HG02943 (cell line): ENCODE data around the gene PRKCA.

Experiments used
- ATAC-seq: cut with Tn5 transposase; IDR thresholded peaks from one replicate; pipeline ENCODE4 v1.9.1; 2021; ENCODE audit warnings: mild to moderate bottlenecking, low read depth, moderate library complexity; ENCODE audit not compliant: unreplicated experiment

PRKCA gene

DNA sequence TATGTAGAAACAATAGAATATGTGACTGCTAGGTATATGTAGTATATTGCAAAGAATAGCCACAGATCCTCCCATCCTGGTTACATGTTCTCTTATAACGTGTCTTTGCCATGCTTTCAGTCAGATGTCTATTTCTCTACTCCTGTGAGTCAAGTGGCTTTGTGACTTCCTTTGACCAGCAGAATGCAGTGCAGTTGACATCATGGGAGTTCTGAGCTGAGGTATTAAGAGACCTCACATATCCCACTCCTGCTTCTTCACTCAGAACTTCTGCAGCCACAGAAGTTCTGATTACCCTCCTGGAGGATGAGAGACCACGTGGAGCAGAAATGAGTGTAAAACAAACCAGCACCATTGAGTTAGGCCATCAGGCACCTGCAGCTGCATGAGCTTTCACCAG, 222.5 kb downstream of the PRKCA start:
- ATAC-seq: no peak

DNA sequence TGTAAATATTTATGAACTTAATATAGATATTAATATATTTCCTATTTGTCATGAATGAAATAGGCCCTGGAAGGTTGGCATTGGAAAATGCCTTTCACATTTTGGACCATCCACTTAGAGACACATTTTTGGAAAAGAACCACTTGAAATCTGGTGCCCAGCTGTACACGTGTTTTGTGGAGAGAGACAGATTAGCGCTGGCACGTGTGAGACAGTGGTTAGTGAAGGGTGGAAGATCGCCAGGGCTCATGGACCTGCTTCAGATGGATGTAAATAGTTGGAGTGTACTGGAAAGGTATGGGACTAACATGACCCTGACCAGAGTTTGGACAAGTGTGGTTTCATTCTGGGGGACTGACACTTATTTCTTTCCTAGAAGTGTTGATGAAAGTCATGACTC, 222.9 kb downstream of the PRKCA start:
- ATAC-seq: no peak

DNA sequence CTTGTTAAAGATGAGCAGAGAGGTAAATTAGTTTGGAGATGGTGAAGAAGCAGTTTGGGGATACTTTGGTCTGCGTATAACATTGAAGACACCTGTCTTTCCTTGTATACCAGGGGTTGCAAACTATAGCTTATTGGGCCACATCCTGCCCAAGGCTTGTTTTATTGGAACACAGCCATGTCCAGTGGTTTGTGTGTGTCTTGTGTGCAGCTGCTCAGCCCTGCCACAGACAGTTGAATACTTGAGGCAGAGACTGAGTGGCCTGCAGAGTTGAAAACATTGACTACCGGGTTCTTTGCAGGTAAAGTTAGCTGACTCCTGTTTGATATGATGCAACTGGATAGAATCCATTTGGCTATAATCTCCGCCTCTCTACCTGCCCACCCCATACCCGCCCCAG, 224.4 kb downstream of the PRKCA start:
- ATAC-seq: no peak

DNA sequence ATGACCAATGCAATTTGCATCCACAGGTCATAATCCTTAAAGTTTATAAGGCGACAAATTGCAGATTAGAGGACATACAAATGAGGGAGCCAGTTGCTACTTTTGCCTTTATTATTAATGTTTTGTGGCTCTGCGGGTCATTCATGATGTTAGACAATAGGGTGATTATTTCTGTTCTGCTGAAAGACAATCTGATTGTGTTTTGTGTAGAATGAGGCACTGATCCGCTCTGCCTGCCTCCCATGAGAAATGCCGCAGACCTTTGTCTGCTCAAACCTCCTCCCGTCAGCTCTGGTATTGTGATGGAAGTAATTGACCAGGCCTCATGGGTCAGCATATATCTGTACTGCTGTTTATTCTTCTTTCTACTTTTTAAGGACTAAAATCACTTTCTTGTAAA, 224.9 kb downstream of the PRKCA start:
- no peak for ATAC-seq

DNA sequence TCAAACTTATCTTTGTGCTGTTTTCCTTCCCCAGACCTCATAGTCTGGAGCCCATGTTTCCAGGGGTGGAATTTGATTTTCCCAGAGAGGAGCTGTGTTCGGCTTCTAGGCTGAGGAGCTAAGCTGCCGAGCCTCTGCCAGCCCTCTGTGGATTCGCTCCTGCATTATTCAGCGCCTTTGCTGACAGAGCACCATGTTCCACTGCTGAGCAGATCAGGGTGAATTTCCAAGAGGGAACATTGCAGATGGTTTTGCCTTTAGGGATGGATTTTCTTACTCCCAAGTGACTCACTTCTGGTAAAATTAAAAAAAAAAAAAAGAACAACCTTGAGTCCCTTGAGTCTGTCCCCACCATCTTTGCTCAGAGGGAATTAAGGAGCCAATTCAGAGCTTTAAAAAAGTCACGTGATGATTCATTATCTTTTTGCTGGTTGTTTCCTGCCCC, 229.5 kb downstream of the PRKCA start:
- no peak for ATAC-seq

DNA sequence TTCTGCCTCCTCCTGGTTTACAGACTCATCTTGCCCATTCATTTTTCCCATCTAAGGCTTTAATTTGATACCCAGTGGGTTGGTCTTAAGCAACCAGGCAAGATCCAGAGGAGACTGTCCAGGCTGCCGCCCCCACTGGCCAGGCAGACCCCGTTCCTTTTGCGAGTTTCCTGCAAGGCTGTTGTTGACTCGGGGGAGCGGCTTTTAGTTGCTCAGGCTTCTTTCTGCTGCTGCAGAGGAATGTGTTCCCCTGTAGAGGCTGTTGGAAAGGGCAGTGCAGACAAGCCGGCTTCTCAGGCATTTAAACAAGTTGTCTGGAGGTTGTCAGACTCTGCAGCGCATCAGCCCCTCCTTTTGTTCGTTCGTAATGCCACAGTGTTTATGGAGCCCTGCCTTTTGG, 231.2 kb downstream of the PRKCA start:
- no peak for ATAC-seq

DNA sequence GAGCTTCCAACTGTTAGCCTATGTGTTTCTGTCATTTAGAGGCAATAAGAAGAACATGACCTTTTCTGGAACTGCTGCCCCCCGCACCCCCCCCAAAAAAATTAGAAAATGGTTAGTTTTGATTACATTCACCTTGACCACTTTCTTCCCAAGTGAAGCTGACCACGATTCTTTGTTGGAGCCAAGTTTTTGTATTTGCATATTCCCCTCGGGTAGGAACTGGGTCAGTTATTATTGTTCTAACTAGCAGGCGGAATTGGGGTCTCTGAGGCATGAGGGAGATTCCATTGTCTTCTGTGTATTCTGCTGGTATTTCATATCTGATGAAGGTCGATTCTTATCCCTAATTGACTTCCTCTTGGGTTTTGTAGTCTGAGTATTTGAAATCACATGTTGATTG, 231.6 kb downstream of the PRKCA start:
- no peak for ATAC-seq

DNA sequence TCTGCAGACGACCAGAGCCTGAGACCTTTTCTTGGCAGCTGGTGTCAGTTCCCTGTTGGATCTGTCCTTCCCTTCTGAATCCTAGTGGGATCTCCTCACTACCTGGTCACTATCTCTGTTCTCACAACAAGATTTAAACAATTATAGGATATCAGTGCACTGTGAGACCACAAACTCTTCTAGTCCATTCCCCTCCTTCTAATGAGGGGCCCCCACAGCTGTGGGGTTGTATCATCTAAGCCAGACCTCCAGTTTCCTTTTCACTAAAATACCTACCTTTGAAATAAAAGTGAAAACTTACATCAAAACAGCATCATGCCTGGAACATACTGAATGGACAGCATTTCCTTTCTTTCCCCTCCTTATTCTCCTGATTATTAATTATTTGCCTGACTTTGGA, 233.2 kb downstream of the PRKCA start:
- ATAC-seq: no peak

DNA sequence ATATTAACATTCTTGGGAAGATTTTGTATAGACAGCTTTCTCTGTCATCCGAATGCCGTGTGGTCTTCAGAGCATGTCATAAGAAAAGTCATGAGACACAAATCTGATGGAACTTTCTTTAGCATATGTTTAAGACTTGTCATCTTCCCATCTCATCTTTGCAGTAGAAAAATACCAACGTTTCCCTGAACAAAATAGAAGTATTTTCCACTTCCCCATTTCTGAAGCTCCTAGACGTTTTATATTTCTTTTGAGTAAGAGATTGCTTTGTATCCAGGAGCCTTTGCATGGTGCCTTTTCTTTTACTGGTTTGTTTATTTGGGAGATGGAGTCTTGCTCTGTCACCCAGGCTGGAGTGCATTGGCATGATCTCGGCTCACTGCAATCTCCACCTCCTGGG, 235.1 kb downstream of the PRKCA start:
- no peak for ATAC-seq

DNA sequence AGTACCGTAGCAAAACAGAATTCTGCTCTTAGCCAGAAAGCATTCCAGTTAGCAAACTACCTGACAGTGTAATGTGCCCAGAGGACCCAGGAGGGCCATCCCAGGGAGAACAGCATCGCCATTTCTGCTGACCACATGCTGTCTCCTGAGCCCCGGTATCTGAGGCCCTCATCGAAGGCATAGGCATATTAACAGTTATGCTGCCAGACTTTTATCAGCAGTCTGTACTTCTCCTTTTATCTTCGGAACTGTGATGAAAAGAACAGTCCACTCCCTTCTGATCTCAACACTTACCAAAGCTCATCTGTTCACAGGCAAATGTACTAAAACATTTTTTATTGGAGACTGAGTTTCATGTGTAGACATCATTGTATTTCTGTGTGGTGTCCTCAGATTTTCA, 236.4 kb downstream of the PRKCA start:
- no peak for ATAC-seq

DNA sequence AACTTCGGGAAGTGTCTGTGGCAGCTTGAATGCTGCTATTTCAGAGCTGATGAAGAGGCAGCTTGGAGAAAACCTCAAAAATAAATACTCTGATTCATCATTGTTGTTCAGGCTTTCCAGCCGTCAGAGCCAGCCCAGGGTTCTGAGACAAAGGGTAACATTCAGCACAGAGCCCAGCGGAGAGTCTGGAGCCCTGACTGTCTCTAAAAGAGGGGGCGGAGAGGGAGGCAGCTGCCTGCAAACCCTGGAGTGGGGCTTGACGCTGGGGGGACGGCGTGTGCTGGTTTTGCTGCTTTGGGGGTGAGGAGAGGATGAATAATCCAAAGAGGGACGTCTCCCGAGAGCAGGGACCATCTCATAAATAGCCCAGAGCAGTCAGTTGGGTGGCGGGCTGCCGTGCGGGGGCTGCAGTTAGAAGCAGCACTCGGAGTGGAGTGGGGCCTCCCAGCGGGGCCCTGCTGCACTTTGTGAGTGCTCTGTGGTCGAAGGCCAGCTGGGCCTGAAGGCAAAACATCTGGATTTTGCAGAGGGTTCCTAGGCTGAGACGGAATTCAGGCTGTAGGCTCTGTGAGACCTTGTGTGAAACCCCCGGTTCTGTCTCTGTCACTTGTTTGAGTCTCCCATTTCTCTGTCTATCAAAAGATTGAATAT, 237.8 kb downstream of the PRKCA start:
- no peak for ATAC-seq

DNA sequence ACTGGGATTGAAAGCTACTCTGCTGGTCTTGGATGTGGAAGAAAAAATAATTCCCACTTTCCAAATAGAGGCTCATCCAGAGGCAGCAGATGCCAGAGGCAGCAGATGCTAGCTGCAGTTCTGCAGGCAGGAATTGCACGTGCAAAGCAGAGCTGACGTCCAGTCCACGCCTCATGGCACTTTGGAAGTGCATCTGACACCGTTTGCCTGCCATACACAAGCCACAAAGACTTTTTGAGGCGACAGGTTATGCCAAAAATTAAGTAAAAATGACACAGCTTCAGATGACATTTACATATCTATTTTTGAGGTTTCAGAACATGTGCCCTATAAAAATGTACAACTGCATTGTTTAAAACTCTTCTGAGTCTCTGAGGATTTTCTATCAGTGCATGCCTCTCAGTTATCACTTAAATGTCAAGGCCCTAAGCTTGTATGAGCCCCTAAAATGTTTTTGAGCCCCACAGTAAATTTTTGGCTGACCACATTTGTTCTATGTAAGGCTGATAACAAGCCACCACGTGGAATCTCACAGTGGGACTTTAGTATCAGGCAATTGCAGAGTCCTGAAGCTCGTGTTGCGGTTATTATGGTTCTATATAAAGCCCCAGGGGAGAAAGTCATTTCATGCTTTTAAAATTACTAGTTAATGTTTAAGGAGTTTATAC, 239.2 kb downstream of the PRKCA start:
- peak; percentile 61 for ATAC-seq

DNA sequence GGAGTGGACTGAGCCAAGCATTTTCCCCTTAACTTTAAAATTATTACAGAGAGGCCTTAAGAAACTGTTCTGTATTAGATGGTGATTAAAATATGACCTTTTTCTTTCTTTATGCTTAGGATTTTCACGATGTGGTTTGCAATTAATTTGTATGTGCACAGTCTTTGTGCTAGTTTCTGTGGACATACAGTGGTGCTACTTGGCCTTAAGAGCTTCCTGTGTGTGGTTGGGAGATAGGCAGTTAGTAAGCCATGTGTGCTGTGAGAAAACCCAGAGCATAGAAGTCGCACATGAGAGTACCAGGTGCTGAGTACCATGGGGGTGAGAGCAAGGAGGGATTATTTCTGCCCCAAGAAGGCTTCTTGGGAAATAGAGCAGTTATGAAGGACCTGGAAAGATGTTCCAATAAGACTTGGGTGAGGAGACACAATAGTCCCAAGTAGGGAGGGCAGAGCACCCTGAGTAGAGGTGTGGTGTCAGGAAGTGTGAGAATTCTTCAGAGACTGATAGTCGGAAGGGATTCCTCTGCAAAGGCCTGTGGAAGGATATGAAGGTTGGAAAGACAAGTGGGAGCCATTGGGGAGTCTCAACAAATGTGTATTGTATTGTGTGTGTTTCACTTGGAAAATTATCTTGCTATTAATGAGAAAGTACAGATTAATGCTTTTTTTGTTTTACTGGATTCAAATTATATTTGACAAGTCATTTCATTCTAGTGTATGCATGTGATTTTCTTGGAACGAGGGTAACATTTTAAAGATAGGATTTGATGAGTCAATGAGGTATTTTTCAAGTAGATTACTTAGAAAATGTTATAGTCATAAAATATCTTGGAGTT, 239.9 kb downstream of the PRKCA start:
- ATAC-seq: peak; percentile 94

DNA sequence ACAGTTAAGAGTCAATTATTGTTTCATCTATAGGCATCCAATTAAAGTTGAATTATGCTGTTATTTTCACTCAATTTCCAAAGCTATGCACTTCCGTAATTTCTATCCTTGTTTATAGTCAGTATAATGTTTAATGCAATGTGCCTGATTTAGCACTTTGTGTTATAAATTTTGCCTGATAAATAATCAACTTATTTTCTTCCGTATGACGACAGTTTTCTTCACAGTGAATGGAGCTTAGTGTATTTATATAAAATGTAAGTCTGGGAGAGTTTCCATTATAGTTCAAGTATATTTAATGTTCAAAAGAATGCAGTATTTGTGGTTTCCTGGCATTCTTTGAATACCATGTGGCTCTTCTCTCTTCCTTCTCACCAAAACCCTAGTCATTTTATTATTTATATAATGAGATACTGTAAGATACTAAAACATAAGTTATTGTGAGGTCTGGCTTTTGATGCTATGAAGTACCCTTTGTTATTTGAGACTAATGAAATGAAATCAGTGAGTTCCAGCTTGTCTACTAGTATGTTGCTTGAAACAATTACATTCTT, 240.6 kb downstream of the PRKCA start:
- ATAC-seq: no peak

DNA sequence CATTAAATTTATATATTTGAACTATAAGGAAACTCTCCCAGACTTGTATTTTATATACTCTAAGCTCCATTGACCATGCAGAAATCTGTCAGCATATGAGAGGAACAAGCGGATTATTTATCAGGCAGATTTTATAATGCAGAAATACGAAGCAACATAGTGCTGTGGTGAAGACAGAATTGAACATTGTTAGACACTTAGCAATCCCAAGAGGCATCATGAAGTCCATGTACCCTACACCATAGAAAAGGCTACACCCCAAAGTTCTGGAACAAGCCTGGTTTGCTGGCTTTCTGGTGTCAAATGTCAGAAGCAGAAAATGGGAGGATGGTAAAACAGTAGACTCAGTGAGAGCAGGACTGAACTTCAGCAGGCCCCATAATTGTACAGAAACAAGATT, 241.1 kb downstream of the PRKCA start:
- ATAC-seq: no peak

DNA sequence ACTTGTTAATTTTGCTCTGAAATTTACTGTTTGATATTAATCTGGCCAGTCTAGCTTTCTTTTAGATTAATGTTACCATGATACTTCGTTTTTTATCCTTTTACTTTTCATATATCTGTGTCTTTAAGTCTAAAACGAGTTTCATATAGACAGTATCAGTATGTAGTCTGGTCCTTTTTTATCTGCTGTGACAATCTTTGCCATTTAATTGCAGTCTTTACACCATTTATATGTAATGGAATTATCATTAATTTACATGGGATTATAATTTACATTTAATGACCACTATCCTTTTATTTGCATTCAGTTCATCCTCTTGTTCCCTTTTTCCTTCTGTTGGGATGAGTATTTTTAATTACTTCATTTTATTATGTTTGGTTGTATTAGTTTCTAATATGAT, 243.5 kb downstream of the PRKCA start:
- no peak for ATAC-seq

DNA sequence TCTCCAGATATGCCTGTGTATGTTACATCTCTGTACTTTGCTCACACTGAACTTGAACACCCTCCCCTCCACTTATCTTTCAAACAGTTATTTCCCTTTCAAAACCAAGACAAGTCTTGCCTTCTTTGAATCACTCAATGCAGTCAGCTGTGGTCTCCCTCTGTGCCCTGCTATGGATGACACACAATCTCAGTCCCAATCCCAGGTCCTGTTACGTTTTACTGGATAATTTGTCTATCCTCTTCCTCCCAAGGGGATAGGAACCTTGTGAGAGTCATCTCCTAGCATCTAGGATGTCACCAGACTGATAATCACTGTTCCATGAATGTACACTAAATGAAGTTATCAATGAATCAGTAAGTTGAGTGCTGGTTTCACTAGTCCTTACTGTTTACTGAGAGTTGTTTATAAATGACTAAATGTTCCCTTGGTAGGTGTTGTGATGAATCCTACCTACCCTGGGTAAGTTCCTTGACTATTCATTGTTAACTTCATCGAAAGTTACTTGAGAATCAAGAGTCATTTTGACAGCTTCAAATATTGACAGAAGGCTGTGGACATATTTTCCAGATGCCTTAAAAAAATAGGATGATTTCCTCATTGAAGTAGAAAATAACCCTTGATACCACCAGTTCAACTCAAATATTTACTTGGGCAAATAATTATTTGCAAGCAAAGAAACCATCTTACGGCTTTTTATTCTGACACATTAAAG, 244.9 kb downstream of the PRKCA start:
- ATAC-seq: no peak

DNA sequence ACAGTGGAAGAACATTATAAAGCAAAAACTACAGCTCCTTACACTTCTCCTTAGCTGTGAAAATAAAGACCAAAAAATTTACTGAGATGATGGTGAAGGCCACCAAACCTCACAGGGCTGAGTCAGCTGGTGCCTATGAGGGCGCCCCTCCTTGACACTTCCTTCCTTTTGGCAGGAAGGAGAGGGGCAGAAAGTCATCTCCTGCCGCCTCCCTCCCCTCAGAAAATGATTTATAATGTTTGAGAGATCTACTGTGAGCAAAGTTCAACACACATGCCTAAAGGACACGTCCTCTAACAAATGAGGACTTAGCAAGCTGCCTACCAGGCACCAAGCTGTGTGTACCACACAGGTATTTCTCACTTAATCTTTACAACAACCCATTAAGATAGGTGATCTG, 245.7 kb downstream of the PRKCA start:
- ATAC-seq: no peak

DNA sequence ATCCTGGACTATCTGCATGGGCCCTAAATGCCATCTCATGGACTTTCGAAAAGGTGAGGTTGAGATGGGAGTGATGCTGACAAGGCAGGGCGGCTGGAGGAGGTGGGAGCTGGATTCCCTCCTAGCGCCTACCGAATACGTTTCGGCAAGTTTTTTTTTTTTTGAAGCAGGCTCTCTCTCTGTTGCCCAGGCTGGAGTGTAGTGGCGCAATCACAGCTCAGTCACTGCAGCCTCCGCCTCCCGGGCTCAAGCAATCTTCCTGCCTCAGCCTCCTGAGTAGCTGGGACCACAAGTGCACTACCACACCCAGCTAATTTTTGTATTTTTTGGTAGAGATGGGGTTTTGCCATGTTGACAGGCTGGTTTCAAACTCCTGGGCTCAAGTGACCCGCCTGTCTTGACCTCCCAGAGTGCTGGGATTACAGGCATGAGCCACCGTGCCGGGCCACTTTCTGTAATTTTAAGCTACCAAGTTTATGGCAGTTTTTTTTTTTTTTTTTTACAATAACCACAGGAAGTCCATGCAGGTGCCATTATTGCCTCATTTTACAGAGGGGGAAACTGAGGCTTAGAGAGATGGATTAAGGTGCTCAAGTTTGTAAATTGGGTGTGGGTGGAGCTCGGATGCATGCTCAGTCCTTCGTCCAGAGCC, 246.4 kb downstream of the PRKCA start:
- ATAC-seq: no peak

DNA sequence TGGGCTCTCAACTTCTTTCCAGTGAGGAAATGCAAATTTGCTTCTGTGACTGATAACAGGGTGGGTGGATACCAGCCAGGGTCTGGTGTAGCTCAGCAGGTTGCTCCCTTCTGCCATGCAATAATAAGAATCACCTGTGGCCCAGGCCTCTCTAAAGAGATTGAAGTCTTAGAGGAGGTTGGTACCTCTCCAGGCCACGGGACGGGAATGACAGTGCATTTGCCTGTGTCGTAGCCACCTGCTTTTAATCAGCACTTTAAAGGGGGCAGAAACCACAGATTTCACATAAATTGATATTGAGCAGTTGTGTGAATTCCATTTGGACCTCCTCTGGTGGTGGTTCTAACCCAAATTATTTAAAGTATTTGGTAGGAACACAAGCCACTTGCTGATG, 246.9 kb downstream of the PRKCA start:
- ATAC-seq: no peak
